ENCODE measurements around the gene RHBDD3.
"Not testable (repeated sequence)": the region's sequence is repeated elsewhere in the genome, so short reads cannot be mapped to it uniquely, and the experiment has no call there.

The RHBDD3 gene

GRCh38 chr22:29245626-29246385 is 22.0 kb downstream of the RHBDD3 start:
- peak; percentile 50 for DNase-seq

- no peak for DNase-seq
These were observed 22.8 kb downstream of the RHBDD3 start for GRCh38 chr22:29244785-29245625.

GRCh38 chr22:29243874-29244446 is 23.8 kb downstream of the RHBDD3 start:
- no peak for DNase-seq

- not testable (repeated sequence) for DNase-seq
These were observed 27.3 kb downstream of the RHBDD3 start for GRCh38 chr22:29240481-29240880.

- no peak for DNase-seq
These were observed 34.4 kb downstream of the RHBDD3 start for GRCh38 chr22:29233277-29233877.

- DNase-seq, result no peak
These were observed 35.5 kb downstream of the RHBDD3 start for GRCh38 chr22:29231971-29232959.

GRCh38 chr22:29230972-29231875 is 36.6 kb downstream of the RHBDD3 start:
- DNase-seq, result no peak

- DNase-seq, result no peak
These were observed 41.3 kb downstream of the RHBDD3 start for GRCh38 chr22:29226351-29226981.

- no peak for DNase-seq
These were observed 42.2 kb downstream of the RHBDD3 start for GRCh38 chr22:29225422-29226090.

- no peak for DNase-seq
These were observed 42.8 kb downstream of the RHBDD3 start for GRCh38 chr22:29224859-29225410.

GRCh38 chr22:29224121-29224858 is 43.5 kb downstream of the RHBDD3 start:
- DNase-seq, result no peak

- no peak for DNase-seq
These were observed 47.7 kb downstream of the RHBDD3 start for GRCh38 chr22:29219881-29220670.

- not testable (repeated sequence) for DNase-seq
These were observed 48.4 kb downstream of the RHBDD3 start for GRCh38 chr22:29219409-29219782.

GRCh38 chr22:29218758-29219408 is 48.9 kb downstream of the RHBDD3 start:
- DNase-seq, result no peak

GRCh38 chr22:29217827-29218757 is 49.7 kb downstream of the RHBDD3 start:
- no peak for DNase-seq

Measured in NCI-H1694 (cell line).